Suprapubic skin (tissue), 4 donors: ENCODE data around the gene ARSB. TPM values are rescaled to one million over a fixed set of nuclear protein-coding genes. Genes with fewer than 3 reads are reported as not detected.

Experiments used
- DNase-seq, 2 donors: peaks; one replicate each; pipeline ENCODE4 v3.0.0-alpha.2; 2019; ENCODE audit warnings: low spot score in 2 of 2
- H3K27ac ChIP-seq: fragments of 200-600 bp; sonication (generic); one replicate; pipeline ENCODE4 v1.5.1; 2019
- H3K27me3 ChIP-seq: fragments of 200-600 bp; sonication (generic); one replicate; pipeline ENCODE4 v1.5.1; 2019
- H3K36me3 ChIP-seq: fragments of 200-600 bp; sonication (generic); one replicate; pipeline ENCODE4 v1.5.1; 2019
- H3K4me1 ChIP-seq: fragments of 200-600 bp; sonication (generic); one replicate; pipeline ENCODE4 v1.5.1; 2019
- H3K4me3 ChIP-seq: fragments of 200-600 bp; sonication (generic); one replicate; pipeline ENCODE4 v1.5.1; 2019; ENCODE audit warnings: mild to moderate bottlenecking
- H3K9me3 ChIP-seq: fragments of 200-600 bp; sonication (generic); one replicate; pipeline ENCODE4 v1.5.1; 2019
- EP300 ChIP-seq: sonication (generic); formaldehyde crosslinking; IDR thresholded peaks from one replicate; pipeline ENCODE4 v1.6.1; 2017; ENCODE audit warnings: antibody characterized with exemption
- POLR2A ChIP-seq, 2 donors: fragments of 450-650 bp; IDR thresholded peaks; one replicate each; pipeline ENCODE4 v1.6.1; 2017; ENCODE audit warnings: antibody characterized with exemption in 2 of 2, mild to moderate bottlenecking in 2 of 2, moderate library complexity in 2 of 2
- POLR2AphosphoS5 ChIP-seq, 3 donors: sonication (generic); formaldehyde crosslinking; IDR thresholded peaks; one replicate each; pipeline ENCODE4 v1.6.1; 2017; ENCODE audit warnings: antibody characterized with exemption in 3 of 3
- WGBS: methylation state at CpG from one replicate; pipeline ENCODE4 v1.1.5; 2018; 5-methylcytosine and 5-hydroxymethylcytosine counted together
- total RNA-seq, 4 donors: library from RNA; depleted of rRNA; stranded (reverse); fragments of >200 nt; gene quantifications; one replicate each; pipeline ENCODE4 v1.1.0, GENCODE V29; 2016
- TF ChIP-seq, protein P1 (sequence below), 2 donors: fragments of 200-600 bp in 1 of 2; fragments of 450-650 bp in 1 of 2; sonication (generic) in 1 of 2; IDR thresholded peaks; one replicate each; pipeline ENCODE4 v1.5.1; 2016 to 2019; ENCODE audit warnings: antibody characterized with exemption in 2 of 2, mild to moderate bottlenecking in 1 of 2, moderate library complexity in 1 of 2

ARSB gene
- total RNA-seq, 4 donors from 2014 or later = 3.1 to 5.1 (median 3.4) TPM

DNA sequence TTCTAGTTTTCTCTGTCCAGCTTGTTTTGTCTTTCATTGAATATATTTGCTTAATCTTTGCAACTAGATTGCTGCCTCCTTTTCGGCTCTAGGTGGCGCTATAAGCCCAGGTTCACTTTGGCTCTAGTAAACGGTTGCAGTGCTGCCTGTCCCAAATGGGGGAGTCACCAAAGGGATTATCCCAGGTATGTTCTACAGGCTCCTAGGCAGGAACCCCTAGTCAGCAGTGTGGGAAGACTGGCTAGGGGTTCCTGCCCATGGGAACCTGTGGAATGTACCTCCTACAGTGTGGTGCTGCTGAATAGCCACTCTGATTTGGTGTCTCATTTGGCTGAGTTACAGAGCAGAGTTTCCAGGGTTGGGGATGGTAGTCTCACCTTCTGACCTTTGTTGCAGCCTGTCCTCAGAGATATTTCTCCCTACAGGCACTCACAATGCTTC, 85.2 kb downstream of the ARSB start:
- no peak for TF ChIP-seq POLR2A (IDR thresholded peaks at IDR 0.05)
- no peak for TF ChIP-seq EP300
- TF ChIP-seq, protein P1, sequence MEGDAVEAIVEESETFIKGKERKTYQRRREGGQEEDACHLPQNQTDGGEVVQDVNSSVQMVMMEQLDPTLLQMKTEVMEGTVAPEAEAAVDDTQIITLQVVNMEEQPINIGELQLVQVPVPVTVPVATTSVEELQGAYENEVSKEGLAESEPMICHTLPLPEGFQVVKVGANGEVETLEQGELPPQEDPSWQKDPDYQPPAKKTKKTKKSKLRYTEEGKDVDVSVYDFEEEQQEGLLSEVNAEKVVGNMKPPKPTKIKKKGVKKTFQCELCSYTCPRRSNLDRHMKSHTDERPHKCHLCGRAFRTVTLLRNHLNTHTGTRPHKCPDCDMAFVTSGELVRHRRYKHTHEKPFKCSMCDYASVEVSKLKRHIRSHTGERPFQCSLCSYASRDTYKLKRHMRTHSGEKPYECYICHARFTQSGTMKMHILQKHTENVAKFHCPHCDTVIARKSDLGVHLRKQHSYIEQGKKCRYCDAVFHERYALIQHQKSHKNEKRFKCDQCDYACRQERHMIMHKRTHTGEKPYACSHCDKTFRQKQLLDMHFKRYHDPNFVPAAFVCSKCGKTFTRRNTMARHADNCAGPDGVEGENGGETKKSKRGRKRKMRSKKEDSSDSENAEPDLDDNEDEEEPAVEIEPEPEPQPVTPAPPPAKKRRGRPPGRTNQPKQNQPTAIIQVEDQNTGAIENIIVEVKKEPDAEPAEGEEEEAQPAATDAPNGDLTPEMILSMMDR (IDR thresholded peaks at IDR 0.05) = peak in 1 of 2 donors; percentile 30
- TF ChIP-seq POLR2AphosphoS5 (IDR thresholded peaks at IDR 0.05) = no peak
- Histone ChIP-seq H3K4me1 (no peaks in the 10 kb centered on the region), H3K4me3 (no peak overlapping the region), H3K27me3 (no peaks in the 10 kb centered on the region), H3K27ac (no peak overlapping the region), H3K9me3 (peaks cover 10% of the 10 kb centered on the region), H3K36me3 (no peaks in the 10 kb centered on the region)
- no peak for DNase-seq
- 20% methylated on average over 3 of the region's 3 CpGs for WGBS

DNA sequence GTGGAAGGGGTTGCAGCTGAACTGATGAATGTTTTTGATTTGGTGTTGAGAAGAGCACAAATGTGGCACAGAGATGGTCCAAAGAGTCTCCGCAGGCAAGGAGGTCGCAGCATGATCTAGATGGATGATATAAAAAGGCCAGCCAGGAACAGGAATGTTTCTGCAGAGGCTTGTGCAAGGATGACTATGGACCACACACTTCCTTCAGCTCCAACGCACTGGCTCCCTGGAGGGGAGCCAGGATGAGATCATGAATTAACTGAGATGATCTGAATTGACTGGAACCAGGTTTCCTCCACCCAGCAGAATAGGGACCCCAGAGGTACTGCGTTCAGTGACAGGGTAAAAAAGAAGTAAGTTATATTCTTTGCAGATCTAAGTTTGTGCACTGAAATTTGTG, 89.0 kb downstream of the ARSB start:
- Histone ChIP-seq H3K36me3 (no peaks in the 10 kb centered on the region), H3K4me1 (no peaks in the 10 kb centered on the region), H3K27me3 (no peaks in the 10 kb centered on the region), H3K4me3 (no peak overlapping the region), H3K27ac (no peak overlapping the region), H3K9me3 (peaks cover 10% of the 10 kb centered on the region)
- TF ChIP-seq POLR2A (IDR thresholded peaks at IDR 0.05) (no peak), POLR2AphosphoS5 (IDR thresholded peaks at IDR 0.05) (no peak), EP300 (no peak)
- TF ChIP-seq, protein P1 (IDR thresholded peaks at IDR 0.05) = no peak
- 50% methylated on average over 4 of the region's 4 CpGs for WGBS
- no peak for DNase-seq

DNA sequence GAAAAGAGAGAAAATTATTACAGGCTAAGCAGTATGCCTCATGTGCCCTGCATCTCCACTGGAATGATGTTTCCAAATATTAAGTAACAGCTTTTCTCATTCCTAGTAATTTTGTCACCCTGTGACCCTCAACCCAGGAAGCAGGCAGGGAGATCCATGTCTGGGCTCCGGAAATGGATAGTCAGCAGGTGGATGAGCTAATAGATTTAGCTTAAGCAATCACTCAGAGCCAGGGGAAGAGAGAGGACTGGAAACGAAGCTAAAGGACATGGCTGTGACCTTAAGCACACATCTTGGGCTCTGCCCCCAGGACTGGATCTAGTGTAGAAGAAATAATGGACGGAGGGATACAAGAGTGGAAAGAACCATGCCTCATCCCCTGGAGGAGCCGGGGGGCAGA, 89.5 kb downstream of the ARSB start:
- peaks cover 10% of the 10 kb centered on the region for H3K9me3 ChIP-seq
- TF ChIP-seq EP300 (no peak), POLR2A (IDR thresholded peaks at IDR 0.05) (no peak), POLR2AphosphoS5 (IDR thresholded peaks at IDR 0.05) (no peak)
- TF ChIP-seq, protein P1 (IDR thresholded peaks at IDR 0.05) = no peak
- no peak overlapping the region for H3K4me3 ChIP-seq
- no peak overlapping the region for H3K27ac ChIP-seq
- no peaks in the 10 kb centered on the region for H3K27me3 ChIP-seq
- no peaks in the 10 kb centered on the region for H3K4me1 ChIP-seq
- no peak for DNase-seq
- no peaks in the 10 kb centered on the region for H3K36me3 ChIP-seq
- 84% methylated on average over 4 of the region's 4 CpGs for WGBS

DNA sequence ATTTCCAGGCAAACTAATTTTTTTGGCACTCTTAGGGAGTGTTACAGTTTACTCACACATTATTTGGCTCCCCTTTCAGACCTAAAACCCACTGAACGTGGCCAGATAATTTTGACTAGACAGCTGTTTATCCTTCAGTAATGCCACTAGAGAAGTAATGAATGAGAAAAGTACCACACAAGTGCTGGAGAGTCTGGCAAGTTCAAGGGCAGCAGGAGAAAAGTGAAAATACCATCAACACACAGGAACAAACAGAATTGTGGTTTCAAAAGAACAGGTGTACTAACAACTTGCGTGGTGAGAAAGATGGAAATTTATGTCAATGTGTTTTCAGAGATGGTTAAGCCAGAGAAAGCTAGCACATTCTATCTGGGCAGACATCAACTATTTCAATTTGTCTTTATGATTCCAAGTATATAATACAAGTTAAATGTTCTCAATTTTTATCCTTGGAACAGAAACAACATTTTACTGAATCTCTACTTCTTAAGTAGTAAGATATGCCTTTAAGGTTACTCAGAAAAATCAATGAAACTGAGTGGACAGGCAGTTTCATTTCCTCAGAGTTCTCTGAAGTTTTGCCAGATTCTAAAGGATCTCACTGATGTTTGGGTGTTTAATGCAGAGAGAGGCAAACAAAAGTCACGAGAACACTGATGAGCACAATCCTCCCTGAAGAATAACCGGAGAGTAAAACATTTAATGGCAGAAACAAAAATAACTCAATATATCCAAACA, 91.0 kb downstream of the ARSB start:
- no peaks in the 10 kb centered on the region for H3K27me3 ChIP-seq
- 76% methylated on average over 4 of the region's 4 CpGs for WGBS
- H3K4me3 ChIP-seq = no peak overlapping the region
- no peak for DNase-seq
- no peak for TF ChIP-seq POLR2AphosphoS5 (IDR thresholded peaks at IDR 0.05)
- no peak for TF ChIP-seq POLR2A (IDR thresholded peaks at IDR 0.05)
- TF ChIP-seq EP300 = no peak
- TF ChIP-seq, protein P1 (IDR thresholded peaks at IDR 0.05) = no peak
- H3K36me3 ChIP-seq = no peaks in the 10 kb centered on the region
- H3K27ac ChIP-seq = no peak overlapping the region
- peaks cover 8% of the 10 kb centered on the region for H3K9me3 ChIP-seq
- peaks cover under 1% of the 10 kb centered on the region for H3K4me1 ChIP-seq

GRCh38 chr5:78890667-78891379, 94.3 kb downstream of the ARSB start:
- 86% methylated on average over 3 of the region's 3 CpGs for WGBS
- TF ChIP-seq POLR2AphosphoS5 (IDR thresholded peaks at IDR 0.05) (no peak), EP300 (no peak), POLR2A (IDR thresholded peaks at IDR 0.05) (no peak)
- TF ChIP-seq, protein P1 (IDR thresholded peaks at IDR 0.05) = no peak
- H3K4me3 ChIP-seq = no peak overlapping the region
- DNase-seq = no peak
- H3K27me3 ChIP-seq = no peaks in the 10 kb centered on the region
- no peaks in the 10 kb centered on the region for H3K36me3 ChIP-seq
- peaks cover 5% of the 10 kb centered on the region for H3K4me1 ChIP-seq
- H3K9me3 ChIP-seq = no peaks in the 10 kb centered on the region
- H3K27ac ChIP-seq = no peak overlapping the region
